Mucosa of gallbladder (tissue), 1 donor: ENCODE measurements around the gene CACNA1S. TPM values are rescaled to one million over a fixed set of nuclear protein-coding genes. Genes with fewer than 3 reads are reported as not detected.
A peak's percentile ranks its signal among the peaks of the same experiment; 100 is the strongest.

Experiments
- DNase-seq: peaks from one replicate; pipeline ENCODE4 v3.0.0-alpha.2; 2020; ENCODE audit warnings: low spot score
- total RNA-seq: library from RNA; stranded (reverse); gene quantifications from one replicate; pipeline ENCODE4 v1.2.1, GENCODE V29; 2021
- donor health status: DM: no; HTN: no; CAD: no.

The CACNA1S gene
- total RNA-seq, 1 donor from 2014 or later = not detected

DNA sequence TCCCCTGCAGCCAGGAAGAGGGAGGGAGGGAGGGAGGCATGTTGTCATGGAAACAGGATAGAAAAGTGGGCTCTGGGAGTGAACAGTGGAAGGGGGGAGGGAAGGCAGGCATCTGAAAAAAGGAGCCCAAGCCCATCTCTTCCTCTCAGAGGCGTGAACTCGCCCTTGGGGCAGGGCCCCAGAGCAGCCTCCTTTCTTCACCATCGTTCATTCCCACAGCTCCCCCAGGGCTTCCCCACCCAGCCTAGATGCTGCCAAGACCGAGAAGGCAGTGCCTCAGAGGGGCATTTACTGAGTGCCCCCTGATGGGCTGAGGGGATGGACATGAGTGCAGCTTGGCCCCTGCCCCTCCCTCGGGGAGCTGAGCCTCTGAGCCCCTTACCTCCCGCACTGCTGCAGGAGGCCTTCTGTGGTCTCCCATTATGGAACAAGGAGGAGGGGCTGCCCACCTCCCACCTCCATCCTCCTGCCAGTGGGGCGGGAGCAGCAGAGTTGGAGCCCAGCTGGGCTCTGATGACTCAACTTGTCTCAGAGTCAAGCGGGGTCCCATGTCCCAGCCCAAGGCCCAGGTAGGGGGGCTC is 49.6 kb downstream of the CACNA1S start:
- DNase-seq = no peak

DNA sequence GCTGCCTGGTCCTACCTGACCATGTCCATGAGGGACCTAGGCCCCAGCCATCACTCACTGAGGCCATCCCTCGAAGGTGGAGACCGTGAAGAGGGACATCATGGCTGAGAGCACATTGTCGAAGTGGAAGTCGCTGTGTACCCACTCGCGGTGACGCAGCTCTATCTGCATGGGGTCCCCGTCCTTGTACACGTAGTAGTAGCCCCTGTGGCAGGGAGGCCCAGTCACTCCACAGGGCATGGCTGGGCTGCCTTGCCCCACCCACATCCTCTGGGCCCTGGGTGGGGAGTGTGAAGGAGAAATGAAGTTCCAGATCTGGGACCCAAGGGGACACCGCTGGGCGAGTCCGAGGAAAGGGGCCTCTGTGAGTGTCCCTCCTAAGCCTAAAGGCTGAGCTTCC is 50.3 kb downstream of the CACNA1S start:
- no peak for DNase-seq

DNA sequence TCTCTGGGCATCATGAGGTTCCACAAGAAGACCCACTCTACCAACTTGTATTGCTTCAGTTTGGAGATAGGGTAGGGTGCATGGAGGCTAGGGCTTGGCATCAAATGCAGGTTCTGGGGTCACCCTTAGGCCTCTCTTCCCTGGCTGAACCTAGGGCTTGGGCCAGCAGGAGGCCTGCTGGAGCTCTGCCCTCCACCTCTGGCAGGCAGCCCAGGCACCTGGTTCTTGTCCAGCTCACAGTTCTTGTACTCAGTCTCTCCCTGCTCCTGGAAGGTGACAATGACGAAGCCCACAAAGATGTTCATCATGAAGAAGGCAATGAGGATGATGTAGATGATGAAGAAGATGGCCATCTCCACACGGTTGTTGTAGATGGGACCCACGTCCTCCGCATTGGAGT is 51.2 kb downstream of the CACNA1S start:
- DNase-seq = no peak

DNA sequence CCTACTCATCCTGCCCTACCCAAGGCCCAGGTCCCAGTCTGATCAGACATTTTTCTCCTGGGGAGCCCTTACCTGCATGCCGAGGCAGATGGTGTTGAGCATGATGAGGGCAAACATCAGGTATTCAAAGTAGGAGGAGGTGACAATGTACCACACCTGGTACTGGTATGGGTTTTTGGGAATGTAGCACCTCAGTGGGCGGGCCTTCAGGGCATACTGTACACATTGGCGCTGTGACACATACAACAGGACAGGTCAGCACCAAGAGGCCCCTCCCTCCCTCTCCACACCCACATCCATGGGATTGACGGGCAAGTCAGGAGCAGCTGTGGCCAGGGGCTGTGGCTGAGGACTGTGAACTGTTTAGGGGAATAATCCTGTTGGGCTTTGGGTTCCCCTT is 51.6 kb downstream of the CACNA1S start:
- no peak for DNase-seq

DNA sequence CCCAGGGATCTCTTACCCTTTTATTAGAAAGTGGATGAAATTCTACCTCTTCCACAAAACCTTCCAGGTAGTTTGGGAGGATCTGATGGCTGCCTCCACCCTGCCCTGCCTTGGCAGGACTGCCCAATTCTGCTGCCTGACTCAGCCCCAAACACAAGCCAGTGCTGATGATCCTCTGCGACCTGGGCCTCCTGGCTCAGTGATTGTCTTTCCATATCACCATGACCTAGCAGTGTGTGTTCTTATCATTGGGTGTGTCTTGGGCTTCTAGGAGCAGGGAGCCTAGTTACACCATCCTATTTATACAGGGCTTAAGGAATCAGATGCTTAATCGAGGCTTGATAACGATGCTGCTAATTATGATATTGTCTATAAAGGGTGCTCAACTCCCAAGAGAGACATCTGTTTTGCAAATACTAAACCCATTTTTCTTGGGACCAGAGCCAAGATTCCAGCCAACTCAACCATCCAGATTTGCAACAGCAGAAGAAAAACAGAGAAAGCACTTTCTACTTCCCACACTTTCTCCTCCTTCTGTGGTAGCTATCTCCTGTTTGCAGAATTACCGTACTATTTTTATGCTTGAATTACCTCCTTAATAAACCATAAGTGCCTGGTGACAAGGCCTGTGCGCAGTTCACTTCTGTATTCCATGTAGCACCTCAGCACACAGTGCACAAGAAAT is 52.2 kb downstream of the CACNA1S start:
- no peak for DNase-seq

DNA sequence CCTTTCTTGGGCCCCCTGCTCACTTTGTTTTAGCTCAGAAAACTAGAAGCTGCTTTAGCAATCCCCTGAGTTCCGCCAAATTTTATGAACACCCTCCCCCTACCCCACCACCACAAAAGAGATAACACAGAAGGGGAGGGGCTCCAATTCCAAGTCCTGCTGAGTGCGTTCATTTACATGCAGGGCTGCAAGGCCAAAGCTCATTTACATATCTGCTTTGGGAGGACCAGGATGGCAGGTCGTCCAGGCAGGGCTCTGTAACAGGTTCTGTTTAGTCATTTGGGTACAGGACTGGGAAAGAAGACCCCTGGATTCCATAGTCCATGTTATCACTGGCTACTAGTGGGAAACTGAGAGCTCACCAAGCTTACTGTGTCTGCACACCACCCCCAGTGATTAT is 52.8 kb downstream of the CACNA1S start:
- no peak for DNase-seq

DNA sequence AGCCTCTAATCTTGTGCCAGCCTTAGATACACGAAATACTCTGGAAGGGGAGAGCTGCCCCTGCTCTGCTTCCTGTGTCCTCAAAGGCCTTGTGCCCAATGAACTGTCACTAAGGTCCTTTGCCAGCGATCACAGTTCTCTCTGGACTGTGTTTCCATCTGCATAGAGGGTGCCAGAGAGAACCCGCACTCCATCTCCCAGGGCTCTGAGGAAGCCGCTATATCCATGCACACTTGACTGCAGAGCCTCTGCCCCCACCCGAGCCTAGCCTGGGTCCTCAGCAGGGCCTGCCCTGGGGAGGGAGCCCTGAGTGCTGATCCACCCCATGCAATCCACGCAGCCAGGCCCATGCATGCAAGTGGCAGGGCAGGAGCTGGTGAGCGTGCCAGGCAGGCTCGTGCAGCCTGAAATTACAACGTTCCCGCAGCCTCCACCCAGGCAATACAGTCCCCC is 58.1 kb downstream of the CACNA1S start:
- DNase-seq = no peak

DNA sequence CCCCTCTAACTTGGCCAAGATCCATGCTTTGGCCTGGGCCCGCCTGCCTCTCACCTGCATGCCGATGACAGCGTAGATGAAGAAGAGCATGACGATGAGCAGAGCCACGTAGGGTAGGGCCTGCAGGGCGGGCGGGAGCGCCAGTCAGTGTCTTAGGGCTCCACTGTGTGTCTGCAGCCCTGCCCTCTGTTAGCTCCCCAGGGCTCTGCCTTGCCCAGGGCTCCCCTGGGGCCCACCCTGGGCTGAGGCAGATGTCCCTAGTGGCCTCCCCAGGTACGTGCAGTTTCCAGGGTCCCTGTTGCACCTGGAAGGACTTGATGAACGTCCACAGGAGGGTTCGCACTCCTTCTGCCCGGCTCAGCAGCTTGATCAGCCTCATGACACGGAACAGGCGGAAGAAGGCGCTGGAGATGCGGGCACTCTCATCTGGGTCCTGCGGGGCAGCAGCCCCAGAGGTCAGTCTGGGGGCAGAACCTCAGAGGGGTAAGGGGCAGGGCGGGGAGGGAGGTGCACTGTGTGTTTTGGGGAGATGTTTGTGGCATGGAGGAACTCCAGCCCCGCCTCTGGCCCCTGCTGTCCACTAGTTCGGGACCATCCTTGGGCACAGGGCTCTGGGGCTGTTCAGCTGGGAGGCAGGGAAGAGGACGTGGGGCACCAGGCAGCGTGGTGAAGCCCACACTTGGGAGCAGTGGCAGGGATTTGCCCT is 58.9 kb downstream of the CACNA1S start:
- DNase-seq = no peak

DNA sequence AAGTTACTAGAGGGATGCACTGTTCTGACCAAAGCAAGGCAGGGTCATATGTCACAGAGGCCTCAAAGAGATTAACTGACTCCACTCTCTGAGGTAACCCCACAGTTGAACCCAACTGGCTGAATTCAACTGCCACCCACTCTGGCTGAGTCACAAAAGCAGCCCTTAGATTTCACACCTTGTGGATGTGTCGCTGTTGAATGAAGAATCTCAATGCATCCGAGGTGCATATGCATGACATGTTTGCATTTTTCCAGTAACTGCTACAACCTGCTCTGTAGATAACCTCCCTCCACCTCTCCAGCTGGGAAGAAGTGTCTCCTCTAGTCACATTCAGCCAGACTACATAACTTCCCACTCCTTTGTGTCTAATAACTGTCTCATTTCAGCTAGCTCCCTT is 60.8 kb downstream of the CACNA1S start:
- DNase-seq = no peak

DNA sequence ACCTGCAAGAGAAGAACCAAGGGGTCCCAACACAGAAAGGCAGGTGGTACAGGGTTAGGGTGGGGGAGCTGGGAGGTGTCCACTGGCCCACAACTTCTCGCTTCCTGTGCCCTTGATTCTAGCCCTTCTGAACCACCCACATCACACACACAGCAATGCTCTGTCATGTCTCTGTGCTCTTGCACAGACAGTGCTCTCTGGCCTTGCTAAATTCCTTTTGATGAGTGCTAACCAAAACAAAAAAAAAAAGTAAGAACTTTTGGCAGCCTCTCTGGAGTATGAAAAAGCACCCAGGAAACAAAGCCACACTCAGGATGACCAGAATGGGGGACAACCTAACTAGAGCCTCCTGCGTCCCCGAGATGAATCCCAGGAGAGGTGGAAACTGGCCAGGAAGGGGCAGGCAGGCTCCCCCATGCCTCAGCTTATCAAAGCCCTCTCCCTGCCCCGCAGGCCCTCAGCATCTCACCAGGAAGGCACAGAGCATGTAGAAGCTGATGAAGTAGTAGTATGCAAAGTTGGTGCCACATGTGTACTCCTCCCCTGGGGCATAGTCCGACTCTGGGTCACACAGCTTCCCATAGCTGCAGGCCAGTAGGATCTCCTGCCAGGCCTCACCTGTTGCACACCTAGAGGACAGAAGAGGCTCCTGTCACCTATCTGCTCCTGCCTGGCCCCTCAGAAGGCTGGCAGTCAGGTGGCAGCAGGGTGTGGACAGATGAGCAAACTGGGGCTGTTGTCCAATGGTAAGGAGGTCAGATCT is 61.5 kb downstream of the CACNA1S start:
- no peak for DNase-seq

DNA sequence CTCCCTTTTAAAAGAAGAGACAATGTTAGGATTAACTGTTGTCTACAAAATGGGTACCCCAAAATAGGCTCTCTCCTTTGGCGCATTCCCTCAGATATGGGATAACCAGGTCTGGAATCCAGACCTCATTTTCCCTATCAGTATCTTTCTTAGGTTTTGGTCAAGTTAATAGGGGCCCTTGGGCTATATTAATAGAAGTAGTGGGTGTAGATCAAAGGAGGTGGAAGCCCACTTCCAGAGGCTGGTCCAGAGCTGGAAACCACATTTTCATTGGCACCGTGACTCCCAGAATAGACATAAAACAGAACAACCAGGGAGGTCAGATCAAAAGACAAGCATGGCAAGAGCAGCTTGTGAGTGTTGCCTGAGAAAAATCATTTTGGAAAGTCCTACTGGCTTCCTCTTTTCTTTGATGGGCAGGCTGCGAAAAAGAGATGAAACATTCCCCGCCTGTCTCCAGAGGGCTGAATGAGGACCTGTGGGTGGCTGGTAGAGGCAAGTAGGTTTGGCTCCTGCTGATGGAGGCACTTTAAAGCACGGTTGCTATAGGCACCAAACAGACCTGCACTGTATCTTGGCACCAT is 62.9 kb downstream of the CACNA1S start:
- no peak for DNase-seq

DNA sequence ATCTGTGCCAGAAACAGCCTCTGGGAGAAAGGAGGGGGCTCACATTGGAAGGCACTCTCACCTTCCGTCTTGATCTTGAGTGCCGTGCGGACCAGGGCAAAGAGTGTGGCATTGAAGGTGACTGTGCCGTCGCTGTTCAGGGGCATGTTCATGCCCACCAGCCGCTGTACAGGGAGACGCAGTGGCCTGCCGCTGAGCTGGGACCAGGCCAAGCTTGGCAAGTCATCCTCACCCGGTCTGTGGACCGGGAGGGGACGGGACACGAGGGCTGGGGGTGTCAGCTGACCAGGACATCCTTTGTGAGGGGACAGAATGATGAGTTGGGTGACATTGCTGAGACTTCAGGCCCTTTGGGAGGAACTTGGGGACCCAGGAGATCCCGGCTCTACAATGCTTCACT is 63.7 kb downstream of the CACNA1S start:
- no peak for DNase-seq

DNA sequence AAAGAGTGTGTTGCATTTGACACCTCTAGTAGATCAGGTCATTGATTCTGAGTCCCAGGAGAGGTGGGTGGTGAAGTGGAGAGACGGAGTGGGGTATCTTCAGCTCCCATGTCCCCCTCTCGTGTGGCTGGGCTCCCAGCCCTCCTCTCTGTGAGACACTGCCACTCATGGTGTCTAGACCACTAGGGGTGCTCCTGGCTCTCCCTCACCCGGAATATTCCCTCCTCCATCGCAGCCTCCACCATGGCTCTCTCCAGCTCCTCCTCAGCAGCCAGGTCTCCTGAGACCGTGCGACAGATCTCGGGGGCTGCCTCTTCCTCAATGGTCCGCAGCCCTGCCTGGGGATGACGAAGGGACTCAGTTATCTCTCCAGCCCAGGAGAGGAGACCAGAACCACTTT is 68.1 kb downstream of the CACNA1S start:
- DNase-seq = no peak

DNA sequence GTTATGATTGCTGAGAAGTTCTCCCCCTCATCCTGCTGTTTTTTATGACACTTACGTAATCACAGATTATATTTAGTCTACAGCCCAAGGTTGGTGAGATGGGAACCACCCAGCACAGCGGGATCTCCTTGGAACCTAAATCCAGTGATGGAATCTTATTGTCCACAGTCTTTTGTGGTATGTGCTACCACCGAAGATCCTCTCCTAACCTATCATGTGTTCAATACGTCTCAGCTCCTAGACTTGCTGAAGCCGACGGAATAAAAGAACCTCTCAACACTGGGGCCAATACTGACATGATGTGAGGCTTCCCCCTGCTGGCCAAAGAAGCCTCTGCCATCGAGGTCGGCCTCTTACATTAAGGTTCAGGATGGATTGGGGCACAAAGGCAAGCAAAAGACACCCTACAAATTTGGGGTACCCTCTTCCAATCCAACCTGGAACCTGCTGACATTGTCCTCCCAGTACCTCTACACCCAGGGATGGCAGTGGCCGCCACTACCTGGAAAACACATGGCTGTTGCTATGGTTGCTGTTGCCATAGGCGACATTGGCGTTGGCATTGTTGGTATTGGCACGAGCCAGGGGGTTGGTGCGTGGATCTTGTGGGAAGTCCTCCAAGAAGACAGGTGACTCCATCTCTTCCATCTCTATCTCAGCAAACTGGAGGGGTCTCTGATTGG is 69.3 kb downstream of the CACNA1S start:
- DNase-seq = peak; percentile 70

DNA sequence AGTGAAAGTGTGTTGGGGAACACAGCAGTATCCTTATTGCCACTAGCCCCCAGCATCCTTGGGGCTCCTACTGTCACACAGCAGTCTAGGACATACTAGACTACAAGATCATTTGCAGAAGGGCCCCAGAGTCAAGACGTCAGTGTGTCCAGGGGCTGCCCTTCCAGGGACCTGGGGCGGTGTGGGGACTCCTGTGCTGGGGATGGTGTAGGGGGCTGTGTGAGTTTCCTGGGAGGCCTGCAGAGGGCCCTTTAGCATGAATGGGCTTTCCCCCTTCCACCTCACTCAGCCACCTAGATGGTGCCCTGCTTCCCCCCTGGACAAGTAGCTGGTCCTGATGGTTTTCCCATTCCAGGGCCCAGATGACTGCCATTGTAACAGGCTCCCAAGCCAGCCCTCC is 71.2 kb downstream of the CACNA1S start:
- no peak for DNase-seq

DNA sequence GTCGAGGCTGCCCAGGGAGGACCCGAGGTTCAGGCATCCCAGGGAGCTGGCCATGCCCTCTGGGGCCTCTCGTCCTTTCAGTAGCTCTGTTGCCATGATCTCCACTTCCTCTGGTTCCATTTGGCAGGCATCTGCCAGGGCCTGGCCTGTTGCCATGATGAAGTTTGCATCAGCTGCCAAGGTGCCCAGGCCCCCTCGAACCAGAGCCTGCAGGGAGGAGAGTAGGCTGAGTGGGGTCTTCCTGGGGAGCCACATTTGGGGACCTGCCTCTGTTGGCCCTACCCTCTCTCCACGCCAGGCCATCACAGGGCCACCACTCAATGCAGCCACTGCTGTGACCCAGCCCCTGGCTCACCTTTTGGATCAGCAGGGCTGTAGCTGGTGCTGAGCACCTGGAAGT is 72.3 kb downstream of the CACNA1S start:
- no peak for DNase-seq

DNA sequence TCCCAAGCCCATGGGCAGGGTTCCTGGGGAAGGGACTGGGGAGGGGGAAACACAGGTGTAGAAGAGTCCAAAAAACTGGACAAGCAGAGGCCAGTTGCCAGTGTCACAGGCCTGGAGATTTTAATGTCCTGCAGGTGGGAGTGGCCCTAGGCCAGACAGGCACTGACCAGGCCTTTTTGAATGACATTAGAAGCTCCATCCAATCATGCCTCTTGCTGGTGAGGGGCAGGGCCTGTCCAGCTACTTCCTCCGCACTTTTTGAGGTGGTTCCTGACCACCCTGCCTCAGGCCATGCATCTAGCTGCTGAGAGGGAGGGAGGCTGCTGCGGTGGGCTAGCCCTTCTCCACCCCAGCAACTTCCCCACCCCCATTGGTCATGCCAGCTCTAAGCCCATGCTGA is 72.8 kb downstream of the CACNA1S start:
- no peak for DNase-seq

DNA sequence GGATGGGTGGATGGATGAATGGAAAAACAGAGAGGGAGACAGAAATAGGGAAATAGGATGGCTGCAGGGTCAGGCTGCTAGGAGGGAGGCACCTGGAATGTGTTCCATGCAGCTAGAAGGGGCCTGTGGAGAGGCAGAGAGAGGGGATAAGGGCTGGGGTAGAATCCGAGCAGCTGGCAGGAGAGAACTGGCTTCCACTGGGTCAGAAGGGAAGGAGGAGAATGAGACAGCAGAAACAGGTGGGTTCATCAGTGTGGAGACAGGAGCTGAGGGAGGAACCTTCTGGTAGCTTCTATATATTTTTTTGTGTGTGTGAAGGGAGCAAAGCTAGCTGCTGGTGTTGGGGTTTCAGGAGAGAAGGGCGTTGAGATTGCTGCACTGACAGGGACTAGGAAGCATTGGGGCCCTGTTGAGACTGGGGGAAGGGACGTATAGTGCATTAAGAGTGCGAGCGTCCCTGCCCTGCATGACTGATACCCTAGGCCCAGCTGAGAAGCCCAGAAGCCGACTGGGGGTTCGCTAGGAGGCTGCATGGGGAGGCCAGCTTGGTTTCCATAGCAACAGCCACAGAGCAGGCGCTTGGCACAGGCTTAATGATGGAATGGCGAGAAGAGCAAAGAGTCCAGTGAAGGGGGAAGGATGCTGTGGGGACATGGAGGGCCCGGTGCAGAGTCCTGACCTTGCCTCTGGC is 73.9 kb downstream of the CACNA1S start:
- no peak for DNase-seq

DNA sequence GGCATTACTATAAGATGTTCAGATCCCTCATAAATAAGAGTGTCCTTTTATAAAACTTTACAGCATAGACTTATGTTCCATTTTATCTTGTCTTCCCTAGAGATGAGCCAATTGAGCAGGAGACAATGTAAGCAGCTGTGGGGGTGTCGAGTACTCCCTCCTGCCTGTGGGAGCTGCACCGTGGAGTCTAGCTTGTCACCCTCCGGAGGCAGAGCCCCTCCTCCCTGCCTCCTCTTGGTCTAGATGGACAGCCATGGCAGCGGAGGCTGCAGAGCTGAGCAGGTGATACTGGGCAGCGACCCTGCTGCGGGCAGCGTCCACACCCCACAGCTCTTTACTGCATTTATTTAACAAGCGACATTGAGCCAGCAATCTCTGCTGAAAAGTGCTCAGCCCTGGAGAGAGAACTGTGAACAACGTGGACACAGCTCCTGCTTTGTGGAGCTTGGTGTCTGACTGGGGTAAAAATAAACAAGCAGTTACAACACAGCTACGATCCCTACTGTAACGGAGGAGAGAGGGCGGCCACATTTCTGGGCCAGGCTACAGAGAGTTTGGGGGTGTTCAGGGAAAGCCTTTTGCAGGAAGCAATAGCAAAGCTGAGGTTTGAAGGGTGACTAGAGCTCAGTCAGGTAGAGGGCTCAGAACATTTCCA is 75.9 kb downstream of the CACNA1S start:
- no peak for DNase-seq

DNA sequence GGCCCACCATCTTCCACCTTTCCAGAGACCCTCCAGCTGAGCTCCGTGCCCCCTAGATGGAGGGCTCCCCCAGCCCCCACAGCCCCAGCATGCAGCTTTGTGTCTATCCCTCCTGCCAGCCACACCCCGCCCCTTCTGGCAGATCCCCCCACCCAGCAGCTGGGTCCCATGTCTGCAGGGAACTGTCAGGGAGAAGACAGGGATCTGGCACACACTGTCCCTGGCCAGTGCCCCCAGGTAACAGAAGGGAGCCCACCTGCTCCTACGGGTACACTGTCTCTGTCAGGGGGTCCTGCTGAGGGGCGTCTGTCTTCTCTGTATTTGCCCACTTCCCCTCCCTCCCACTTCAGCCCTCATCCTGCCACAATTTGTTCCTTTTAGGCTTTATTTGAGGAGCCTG is 77.6 kb downstream of the CACNA1S start:
- no peak for DNase-seq
